ENCODE results near the gene CABLES2.

DNA sequence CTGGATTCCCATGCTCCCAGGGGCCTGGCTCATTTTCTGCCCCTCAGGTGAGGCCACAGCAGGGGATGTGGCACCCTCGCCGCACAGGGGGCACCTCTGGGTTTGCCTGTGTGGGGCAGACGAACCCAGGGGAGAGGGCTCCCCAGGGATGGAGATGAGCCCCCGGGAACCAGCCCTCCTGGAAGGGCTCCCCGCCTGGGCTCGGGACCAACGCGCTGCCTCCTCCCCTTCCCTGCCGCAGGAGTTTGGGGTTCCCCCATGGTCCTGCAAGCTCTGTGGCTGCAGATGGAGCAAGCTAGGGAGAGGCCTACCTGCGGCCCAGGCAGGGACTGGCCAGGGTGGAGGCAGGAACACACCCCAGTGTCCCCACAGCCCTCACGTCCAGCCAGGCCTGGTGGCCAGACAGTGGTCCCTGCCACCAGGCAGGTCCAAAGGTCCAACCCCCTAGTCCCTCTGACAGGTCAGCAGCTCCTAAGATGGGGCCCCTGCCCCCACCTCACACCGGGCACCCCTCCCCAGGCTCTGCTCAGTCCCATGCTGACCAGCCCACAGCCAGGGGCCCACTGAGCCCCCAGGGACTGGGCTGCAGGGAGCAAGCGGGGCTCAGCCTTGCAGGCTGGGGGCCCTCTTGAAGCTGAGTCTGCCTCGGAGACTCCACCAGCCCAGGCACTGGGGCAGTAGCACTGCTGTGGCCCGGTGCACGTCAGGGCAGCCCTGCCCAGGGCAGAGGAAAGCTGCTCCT, 53.6 kb downstream of the CABLES2 start:
- TF ChIP-seq, protein P1, sequence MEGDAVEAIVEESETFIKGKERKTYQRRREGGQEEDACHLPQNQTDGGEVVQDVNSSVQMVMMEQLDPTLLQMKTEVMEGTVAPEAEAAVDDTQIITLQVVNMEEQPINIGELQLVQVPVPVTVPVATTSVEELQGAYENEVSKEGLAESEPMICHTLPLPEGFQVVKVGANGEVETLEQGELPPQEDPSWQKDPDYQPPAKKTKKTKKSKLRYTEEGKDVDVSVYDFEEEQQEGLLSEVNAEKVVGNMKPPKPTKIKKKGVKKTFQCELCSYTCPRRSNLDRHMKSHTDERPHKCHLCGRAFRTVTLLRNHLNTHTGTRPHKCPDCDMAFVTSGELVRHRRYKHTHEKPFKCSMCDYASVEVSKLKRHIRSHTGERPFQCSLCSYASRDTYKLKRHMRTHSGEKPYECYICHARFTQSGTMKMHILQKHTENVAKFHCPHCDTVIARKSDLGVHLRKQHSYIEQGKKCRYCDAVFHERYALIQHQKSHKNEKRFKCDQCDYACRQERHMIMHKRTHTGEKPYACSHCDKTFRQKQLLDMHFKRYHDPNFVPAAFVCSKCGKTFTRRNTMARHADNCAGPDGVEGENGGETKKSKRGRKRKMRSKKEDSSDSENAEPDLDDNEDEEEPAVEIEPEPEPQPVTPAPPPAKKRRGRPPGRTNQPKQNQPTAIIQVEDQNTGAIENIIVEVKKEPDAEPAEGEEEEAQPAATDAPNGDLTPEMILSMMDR (IDR thresholded peaks at IDR 0.05): no peak
- TF ChIP-seq POLR2A (IDR thresholded peaks at IDR 0.05): no peak
